Gastrocnemius medialis (tissue), 4 donors: ENCODE data around the gene TTBK1. TPM values are rescaled to one million over a fixed set of nuclear protein-coding genes. Genes with fewer than 3 reads are reported as not detected.

Experiments used
- ATAC-seq, 2 donors: fragments of 150-250 bp; one replicate each; pipeline ENCODE4 v1.9.1; 2016
- DNase-seq, 2 donors: peaks; one replicate each; pipeline ENCODE4 v3.0.0-alpha.2; 2019
- H3K27ac ChIP-seq, 4 donors: fragments of 200-600 bp; sonication (generic); 1 replicate in 1 of 4; 2 replicates in 3 of 4; pipeline ENCODE4 v1.5.1; 2016 to 2018; ENCODE audit warnings: mild to moderate bottlenecking in 2 of 4, moderate library complexity in 1 of 4
- H3K27me3 ChIP-seq, 3 donors: fragments of 200-600 bp; sonication (generic) in 2 of 3; 1 replicate in 1 of 3; 2 replicates in 2 of 3; pipeline versions ENCODE4 v1.5.1 to v1.6.0; 2016 to 2019; ENCODE audit warnings: mild to moderate bottlenecking in 1 of 3, moderate library complexity in 1 of 3
- H3K36me3 ChIP-seq, 2 donors: fragments of 200-600 bp; sonication (generic) in 1 of 2; one replicate each; pipeline ENCODE4 v1.5.1; 2017 to 2018
- H3K4me1 ChIP-seq, 2 donors: fragments of 200-600 bp; sonication (generic) in 1 of 2; one replicate each; pipeline ENCODE4 v1.5.1; 2016 to 2017; ENCODE audit warnings: mild to moderate bottlenecking in 2 of 2
- H3K4me3 ChIP-seq, 4 donors: fragments of 200-600 bp; sonication (generic) in 3 of 4; 1 replicate in 1 of 4; 2 replicates in 3 of 4; pipeline ENCODE4 v1.5.1; 2016 to 2019; ENCODE audit warnings: mild to moderate bottlenecking in 2 of 4
- H3K9me3 ChIP-seq, 3 donors: fragments of 200-600 bp; sonication (generic) in 2 of 3; 1 replicate in 1 of 3; 2 replicates in 2 of 3; pipeline ENCODE4 v1.5.1; 2016 to 2019
- CTCF ChIP-seq, 5 experiments: fragments of 450-650 bp in 3 of 5; fragments of 200-600 bp in 2 of 5; sonication (generic) in 2 of 5; IDR thresholded peaks in 4 of 5; conservative IDR thresholded peaks in 1 of 5; 1 replicate in 4 of 5; 2 replicates in 1 of 5; pipeline ENCODE4 v1.5.1; 2016 to 2019; ENCODE audit warnings: antibody characterized with exemption in 5 of 5, mild to moderate bottlenecking in 3 of 5, moderate library complexity in 3 of 5
- POLR2A ChIP-seq, 2 donors: fragments of 450-650 bp; IDR thresholded peaks; one replicate each; pipeline ENCODE4 v1.6.1; 2017; ENCODE audit warnings: antibody characterized with exemption in 2 of 2, mild to moderate bottlenecking in 2 of 2, moderate library complexity in 2 of 2
- in situ Hi-C, 4 donors: fragments of 200-750 bp; cut with MboI; loops; one replicate each; pipeline versions ENCODE4 v1.15.0 to v1.8.0; 2017; ENCODE audit warnings: low sequenced_read_pairs in 4 of 4
- intact Hi-C: fragments of 100-400 bp; cut with DNase I; formaldehyde crosslinking; loops from one replicate; pipeline ENCODE4 v1.15.1; 2023; ENCODE audit warnings: low total_unique reads
- total RNA-seq, 4 donors: library from RNA; depleted of rRNA; stranded (reverse); fragments of >200 nt; gene quantifications; one replicate each; pipeline versions ENCODE4 v1.1.0 to v1.2.3, GENCODE V29; 2016

TTBK1 gene
- total RNA-seq, 4 donors from 2014 or later = 0.04 TPM; not detected in 3

- intact Hi-C loops (no loop called here), in situ Hi-C loops (no loop called here)
- Histone ChIP-seq H3K27ac (no peak overlapping the region), H3K4me3 (no peak overlapping the region), H3K4me1 (no peaks in the 10 kb centered on the region), H3K36me3 (no peaks in the 10 kb centered on the region), H3K9me3 (no peaks in the 10 kb centered on the region), H3K27me3 (no peaks in the 10 kb centered on the region)
- DNase-seq (no peak), ATAC-seq (no peak)
- TF ChIP-seq CTCF (IDR thresholded peaks at IDR 0.05 in 4 of 5, conservative IDR thresholded peaks at IDR 0.05 in 1 of 5) = no peak
Measured at GRCh38 chr6:43258807-43259686, 15.8 kb downstream of the TTBK1 start.

GRCh38 chr6:43260791-43261190 is 17.5 kb downstream of the TTBK1 start:
- in situ Hi-C loops = no loop called here
- intact Hi-C loops = no loop called here
- H3K4me3 ChIP-seq = no peak overlapping the region
- no peaks in the 10 kb centered on the region for H3K9me3 ChIP-seq
- no peak for ATAC-seq
- DNase-seq = no peak
- no peaks in the 10 kb centered on the region for H3K4me1 ChIP-seq
- no peaks in the 10 kb centered on the region for H3K27me3 ChIP-seq
- H3K36me3 ChIP-seq = no peaks in the 10 kb centered on the region
- no peak overlapping the region for H3K27ac ChIP-seq
- TF ChIP-seq CTCF (IDR thresholded peaks at IDR 0.05 in 4 of 5, conservative IDR thresholded peaks at IDR 0.05 in 1 of 5) = no peak
- no peak for TF ChIP-seq POLR2A (IDR thresholded peaks at IDR 0.05)

GRCh38 chr6:43261198-43261597 is 17.9 kb downstream of the TTBK1 start:
- DNase-seq (no peak), ATAC-seq (no peak)
- Histone ChIP-seq H3K27ac (no peak overlapping the region), H3K9me3 (no peaks in the 10 kb centered on the region), H3K27me3 (no peaks in the 10 kb centered on the region), H3K4me3 (no peak overlapping the region), H3K4me1 (no peaks in the 10 kb centered on the region), H3K36me3 (no peaks in the 10 kb centered on the region)
- intact Hi-C loops = no loop called here
- in situ Hi-C loops = no loop called here
- TF ChIP-seq CTCF (IDR thresholded peaks at IDR 0.05 in 4 of 5, conservative IDR thresholded peaks at IDR 0.05 in 1 of 5) (no peak), POLR2A (IDR thresholded peaks at IDR 0.05) (no peak)

- no peak for ATAC-seq
- no peaks in the 10 kb centered on the region for H3K9me3 ChIP-seq
- DNase-seq = no peak
- H3K27me3 ChIP-seq = no peaks in the 10 kb centered on the region
- intact Hi-C loops = no loop called here
- in situ Hi-C loops = no loop called here
- H3K36me3 ChIP-seq = no peaks in the 10 kb centered on the region
- TF ChIP-seq POLR2A (IDR thresholded peaks at IDR 0.05) (no peak), CTCF (IDR thresholded peaks at IDR 0.05 in 4 of 5, conservative IDR thresholded peaks at IDR 0.05 in 1 of 5) (no peak)
- no peak overlapping the region for H3K27ac ChIP-seq
- no peak overlapping the region for H3K4me3 ChIP-seq
- H3K4me1 ChIP-seq = no peaks in the 10 kb centered on the region
Measured at GRCh38 chr6:43262000-43262779, 18.9 kb downstream of the TTBK1 start.
